Coronary artery (tissue), 2 donors: ENCODE measurements around the gene CAB39L.
A peak's percentile ranks its signal among the peaks of the same experiment; 100 is the strongest.

Source experiments
- DNase-seq: peaks from one replicate; pipeline ENCODE4 v3.0.0-alpha.2; 2017; ENCODE audit warnings: low spot score
- H3K27ac ChIP-seq, 2 donors: fragments of 200-600 bp; sonication (generic); one replicate each; pipeline ENCODE4 v1.5.1; 2016 to 2019
- H3K4me3 ChIP-seq: fragments of 200-600 bp; sonication (generic); 2 replicates; pipeline ENCODE4 v1.5.1; 2016; ENCODE audit warnings: mild to moderate bottlenecking, moderate library complexity
- TF ChIP-seq, protein P1 (sequence below): fragments of 200-600 bp; sonication (generic); IDR thresholded peaks from one replicate; pipeline ENCODE4 v1.5.1; 2019; ENCODE audit warnings: antibody characterized with exemption

Gene CAB39L

DNA sequence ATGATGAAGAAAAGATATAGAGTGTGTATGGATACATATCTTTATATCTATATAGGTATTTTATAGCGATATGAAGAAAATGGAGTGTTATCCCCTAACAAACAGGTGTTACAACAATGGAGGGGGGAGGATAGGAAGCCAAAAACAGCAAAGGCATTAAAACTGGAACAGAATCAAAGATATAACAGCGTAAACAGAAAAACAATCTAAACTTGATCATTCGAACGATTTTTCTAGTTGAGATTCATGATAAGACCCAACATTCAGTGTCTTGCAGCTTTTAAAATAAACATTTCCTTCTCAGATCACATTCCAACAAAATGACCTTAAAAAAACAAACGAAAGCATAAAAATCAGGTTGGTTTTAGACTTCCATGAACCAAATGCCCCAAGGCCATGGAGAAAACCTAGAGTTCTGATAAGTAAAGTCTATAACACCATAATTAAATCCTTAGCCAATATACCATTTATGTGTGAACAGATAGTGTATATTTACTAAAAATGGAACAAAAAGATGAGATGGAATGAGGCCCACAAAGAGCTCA lies 55.7 kb downstream of the CAB39L start:
- TF ChIP-seq, protein P1, sequence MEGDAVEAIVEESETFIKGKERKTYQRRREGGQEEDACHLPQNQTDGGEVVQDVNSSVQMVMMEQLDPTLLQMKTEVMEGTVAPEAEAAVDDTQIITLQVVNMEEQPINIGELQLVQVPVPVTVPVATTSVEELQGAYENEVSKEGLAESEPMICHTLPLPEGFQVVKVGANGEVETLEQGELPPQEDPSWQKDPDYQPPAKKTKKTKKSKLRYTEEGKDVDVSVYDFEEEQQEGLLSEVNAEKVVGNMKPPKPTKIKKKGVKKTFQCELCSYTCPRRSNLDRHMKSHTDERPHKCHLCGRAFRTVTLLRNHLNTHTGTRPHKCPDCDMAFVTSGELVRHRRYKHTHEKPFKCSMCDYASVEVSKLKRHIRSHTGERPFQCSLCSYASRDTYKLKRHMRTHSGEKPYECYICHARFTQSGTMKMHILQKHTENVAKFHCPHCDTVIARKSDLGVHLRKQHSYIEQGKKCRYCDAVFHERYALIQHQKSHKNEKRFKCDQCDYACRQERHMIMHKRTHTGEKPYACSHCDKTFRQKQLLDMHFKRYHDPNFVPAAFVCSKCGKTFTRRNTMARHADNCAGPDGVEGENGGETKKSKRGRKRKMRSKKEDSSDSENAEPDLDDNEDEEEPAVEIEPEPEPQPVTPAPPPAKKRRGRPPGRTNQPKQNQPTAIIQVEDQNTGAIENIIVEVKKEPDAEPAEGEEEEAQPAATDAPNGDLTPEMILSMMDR = no peak
- no peak for DNase-seq
- no peak overlapping the region for H3K27ac ChIP-seq
- no peak overlapping the region for H3K4me3 ChIP-seq

DNA sequence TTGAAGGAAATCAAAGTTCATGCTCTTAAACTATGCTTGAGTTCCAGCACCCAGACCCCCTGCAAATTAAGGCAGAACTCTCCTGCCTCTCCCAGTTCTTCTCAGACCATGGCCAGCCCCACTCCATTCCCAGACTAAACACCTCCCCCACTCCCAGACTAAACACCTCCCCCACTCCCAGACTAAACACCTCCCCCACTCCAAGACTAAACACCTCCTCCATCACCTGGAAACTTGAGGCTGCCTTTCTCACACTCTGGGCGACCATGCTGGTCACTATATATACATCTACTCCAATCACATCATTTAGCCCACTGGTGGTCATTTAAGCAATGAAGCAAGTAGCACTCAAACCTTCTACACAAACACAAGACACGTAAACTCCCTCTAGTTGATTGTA lies 57.2 kb downstream of the CAB39L start:
- TF ChIP-seq, protein P1 = no peak
- no peak for DNase-seq
- Histone ChIP-seq H3K27ac (no peak overlapping the region), H3K4me3 (no peak overlapping the region)

DNA sequence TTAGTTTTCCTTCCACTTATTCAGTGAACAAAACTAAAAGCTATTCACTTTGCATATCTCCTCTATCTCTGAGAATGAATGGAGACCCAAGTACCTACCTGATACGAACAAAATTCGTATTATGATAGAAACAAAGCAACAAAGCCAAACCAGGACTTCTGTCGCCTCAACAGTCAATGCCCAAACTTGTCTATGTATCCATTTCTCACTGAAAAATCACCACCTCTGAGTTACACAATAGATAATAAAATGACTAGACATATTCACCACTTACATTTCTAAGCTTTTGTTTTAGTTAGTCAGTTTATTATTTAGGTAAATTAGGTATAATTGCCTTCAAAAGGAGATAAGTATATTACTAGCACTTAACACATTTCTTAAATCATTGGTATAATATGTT lies 67.7 kb downstream of the CAB39L start:
- no peak for DNase-seq
- Histone ChIP-seq H3K4me3 (no peak overlapping the region), H3K27ac (no peak overlapping the region)
- TF ChIP-seq, protein P1 = no peak

DNA sequence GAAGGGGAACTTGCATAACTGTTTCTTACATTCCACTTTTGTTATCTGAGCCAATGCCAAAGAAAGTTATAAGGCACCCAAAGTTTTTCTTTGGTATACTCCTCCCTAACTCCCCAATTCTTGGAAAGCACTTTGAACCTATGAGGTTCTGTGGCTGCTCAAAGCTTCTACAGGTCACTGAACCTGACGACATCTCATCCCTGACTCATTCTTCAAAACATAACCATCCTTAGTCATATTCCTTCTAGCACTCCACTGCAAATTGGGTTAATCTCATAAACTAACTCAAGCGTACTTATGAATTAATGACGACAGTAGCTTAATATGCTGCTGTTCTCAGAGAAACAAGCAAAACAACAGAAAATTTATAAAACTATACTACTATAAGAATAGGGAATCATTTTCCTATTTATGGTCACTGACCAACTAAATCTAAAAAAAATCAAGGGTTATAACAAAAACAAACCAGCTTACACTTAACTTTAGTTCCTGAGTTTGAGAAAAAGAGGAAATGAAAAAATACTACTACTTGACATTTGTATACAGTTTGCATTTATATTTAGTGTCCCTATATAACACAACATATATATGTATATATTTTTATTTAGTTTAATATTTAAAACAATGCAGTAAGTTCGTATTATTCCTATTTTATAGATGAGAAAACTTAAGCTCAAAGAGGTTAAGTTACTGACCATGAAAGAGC lies 69.1 kb downstream of the CAB39L start:
- TF ChIP-seq, protein P1 = no peak
- no peak overlapping the region for H3K27ac ChIP-seq
- DNase-seq = no peak
- no peak overlapping the region for H3K4me3 ChIP-seq

DNA sequence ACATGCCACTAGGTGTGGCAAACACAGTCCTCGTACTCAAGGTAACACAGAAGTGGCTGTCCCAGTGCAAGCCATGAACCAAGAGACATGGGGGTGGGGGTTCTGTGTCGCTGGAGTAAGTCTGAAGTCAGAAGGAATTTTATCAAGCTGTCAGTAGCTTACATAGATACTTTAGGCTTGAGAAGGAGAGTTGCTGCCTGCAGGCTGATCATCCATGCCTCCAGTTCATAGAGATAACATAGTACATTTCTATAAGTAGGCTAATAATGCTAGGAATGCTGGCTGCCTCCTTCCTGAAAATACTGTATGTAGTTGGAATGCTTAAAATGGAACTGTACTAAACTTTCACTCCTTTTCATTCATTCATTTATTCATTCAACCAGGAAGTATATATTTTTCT lies 70.1 kb downstream of the CAB39L start:
- no peak for DNase-seq
- Histone ChIP-seq H3K4me3 (peak overlapping the region; percentile 8), H3K27ac (peak overlapping the region in 1 of 2 donors; percentile 59)
- TF ChIP-seq, protein P1 = no peak

DNA sequence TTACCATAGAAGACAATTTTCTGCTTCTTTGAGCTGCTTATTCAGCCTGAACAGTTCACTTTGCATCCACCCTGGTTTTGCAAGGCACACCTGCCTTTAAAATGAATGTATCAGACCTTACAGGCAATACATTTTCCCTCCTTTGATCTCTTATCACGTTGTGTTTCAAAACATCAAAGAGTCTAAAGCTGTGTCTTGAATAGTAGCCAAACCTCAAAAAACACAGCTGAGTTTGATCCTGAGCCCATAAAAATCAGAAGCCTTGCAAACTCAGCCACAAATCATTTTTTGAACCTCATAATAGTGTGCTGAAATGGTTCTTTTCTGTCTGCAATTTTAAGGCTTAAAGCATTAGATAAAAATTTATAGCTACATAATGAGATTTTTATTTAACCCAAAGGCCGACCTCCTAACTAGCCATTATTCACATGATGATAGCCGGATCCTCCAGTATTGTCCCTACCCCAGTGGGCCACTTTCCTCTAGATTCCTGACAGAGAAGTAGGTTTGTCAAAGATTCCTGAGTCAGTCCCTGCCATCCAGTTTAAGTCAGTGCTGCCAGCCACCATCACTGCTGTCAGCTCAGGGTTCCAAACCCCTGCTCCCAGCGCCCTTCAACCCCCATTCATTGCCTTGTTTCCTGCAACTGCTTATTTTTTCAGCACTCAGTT lies 71.8 kb downstream of the CAB39L start:
- Histone ChIP-seq H3K27ac (peak overlapping the region in 1 of 2 donors; percentile 58), H3K4me3 (no peak overlapping the region)
- TF ChIP-seq, protein P1 = no peak
- no peak for DNase-seq

DNA sequence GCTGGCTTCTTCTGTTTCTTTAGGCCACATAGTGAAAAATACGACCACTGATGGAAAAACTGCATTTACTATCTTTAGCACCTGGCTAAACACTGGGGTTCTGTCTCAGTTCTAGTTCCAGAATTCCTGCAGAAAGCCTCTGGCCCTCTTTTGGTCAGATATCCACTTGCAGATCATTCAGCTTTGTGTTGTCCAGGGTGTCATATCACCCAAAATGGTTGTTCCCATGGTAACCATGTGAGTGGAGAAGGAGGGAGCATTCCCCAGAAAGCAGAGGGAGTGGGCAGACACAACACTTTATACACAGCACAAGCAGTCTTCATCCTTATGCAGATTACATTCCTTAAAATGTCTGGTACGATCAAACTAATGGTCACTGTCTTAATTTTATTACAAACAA lies 73.5 kb downstream of the CAB39L start:
- Histone ChIP-seq H3K4me3 (no peak overlapping the region), H3K27ac (peak overlapping the region in 1 of 2 donors; percentile 49)
- DNase-seq = no peak
- TF ChIP-seq, protein P1 = no peak
